ENCODE data around the gene SETD7.

The SETD7 gene

DNA sequence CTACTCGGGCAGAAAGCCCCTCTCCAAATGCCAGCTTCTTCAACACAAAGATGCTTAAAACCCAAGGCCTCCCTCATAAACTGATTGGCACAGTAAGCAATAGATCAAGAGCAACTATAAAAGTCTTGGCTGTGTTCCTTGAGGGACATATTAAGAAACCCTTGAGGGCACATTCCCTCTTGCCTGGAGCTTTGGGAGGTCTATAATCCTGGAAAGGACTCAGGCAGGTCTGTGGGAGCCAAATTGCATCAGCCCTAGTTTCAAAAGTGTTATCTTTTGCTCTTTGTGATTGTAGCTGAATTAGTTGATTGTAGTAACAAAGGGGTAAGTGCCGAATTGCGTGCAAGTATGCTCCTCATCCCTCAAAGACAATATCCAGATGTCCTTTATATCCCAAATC lies 18.6 kb upstream of the SETD7 start:
- H3K79me2 ChIP-seq (ENCODE audit: control insufficient read depth, insufficient read depth, low read length, unreplicated experiment), result no peaks in the 10 kb centered on the region
- H3K4me3 ChIP-seq (ENCODE audit: low read depth, low read length), result no peak overlapping the region
- peaks cover 11% of the 10 kb centered on the region; the same call in 1 of the 2 replicates for H3K27me3 ChIP-seq (ENCODE audit: insufficient read depth, low read length)
- H2AFZ ChIP-seq (ENCODE audit: low read length, unreplicated experiment), result no peak overlapping the region
- no peaks in the 10 kb centered on the region for H3K36me3 ChIP-seq (ENCODE audit: insufficient read depth, low read length)
- H3K4me1 ChIP-seq (ENCODE audit: control insufficient read depth, insufficient read depth, low read length, unreplicated experiment), result no peaks in the 10 kb centered on the region
- no peak overlapping the region for H3K27ac ChIP-seq (ENCODE audit: low read depth, low read length)

DNA sequence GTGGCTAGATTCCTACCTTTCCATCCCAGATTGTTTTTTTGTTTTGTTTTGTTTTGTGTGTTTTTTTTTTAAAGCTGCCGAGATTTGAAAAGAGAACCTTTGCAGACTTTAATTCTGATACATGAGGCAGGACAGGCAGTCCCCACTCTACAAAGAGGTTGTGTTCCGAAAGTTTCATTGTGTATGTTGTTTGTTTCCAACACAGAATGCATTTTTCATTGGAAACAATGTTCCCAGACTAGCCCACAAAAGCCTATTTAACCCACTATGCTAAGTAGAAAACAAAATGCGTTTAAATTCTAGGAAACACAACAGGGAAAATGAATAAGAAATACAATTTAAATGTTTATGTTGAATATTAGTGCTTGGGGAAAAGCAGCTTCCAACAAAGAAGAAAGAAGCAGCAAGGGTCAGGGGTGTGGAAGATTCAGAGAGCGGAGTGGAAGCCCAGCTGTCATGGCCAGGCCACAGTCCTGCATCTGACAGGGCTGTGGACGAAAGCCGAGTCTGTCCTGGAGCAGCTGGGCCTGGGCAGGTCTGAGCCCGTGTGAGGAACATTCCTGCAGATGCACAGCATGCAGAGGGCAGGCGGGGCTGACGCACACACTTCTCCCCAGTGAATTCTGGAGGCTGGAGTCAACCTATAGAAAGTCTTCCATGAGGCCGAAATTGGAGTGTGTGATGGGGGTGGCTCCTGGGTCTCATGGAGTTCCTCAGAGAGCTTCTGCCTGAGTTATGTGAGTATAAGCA lies 12.4 kb upstream of the SETD7 start:
- Histone ChIP-seq H3K36me3 (ENCODE audit: insufficient read depth, low read length) (no peaks in the 10 kb centered on the region), H3K27ac (ENCODE audit: low read depth, low read length) (no peak overlapping the region), H3K27me3 (ENCODE audit: insufficient read depth, low read length) (no peaks in the 10 kb centered on the region; the same call in 1 of the 2 replicates), H3K4me3 (ENCODE audit: low read depth, low read length) (no peak overlapping the region), H3K4me1 (ENCODE audit: control insufficient read depth, insufficient read depth, low read length, unreplicated experiment) (no peaks in the 10 kb centered on the region), H2AFZ (ENCODE audit: low read length, unreplicated experiment) (no peak overlapping the region), H3K79me2 (ENCODE audit: control insufficient read depth, insufficient read depth, low read length, unreplicated experiment) (no peaks in the 10 kb centered on the region)

DNA sequence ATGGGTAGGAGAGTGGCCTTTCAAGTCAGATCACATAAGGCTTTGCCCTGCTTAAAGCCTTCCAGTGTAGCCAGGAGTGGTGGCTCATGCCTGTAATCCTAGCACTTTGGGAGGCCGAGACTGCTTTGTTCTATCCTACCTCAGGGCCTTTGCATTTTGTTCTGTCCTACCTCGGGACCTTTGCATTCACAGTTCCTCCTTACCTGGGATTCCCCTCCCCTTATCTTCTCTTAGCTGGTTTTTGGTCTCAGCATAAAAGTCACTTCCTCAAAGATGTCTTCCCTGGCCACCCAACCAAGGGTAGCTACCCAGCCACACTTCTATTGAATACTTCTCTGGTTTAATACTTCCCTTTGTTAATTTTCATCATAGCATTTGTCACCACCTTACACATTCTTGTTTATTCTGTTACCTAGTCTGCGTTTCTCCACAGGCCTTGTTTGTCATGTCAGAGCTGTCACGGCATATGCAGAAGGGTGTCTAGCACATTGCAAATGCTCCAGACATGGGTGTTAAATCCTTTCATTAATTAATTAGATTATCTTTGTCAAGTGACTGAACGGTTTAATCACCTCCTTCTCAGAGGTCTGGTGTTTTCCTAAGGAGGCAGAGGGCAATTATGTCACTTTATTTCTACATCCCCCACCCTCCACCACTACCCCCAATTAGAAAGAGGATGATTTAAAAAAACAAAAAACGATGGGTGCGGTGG lies 11.3 kb upstream of the SETD7 start:
- Histone ChIP-seq H3K36me3 (ENCODE audit: insufficient read depth, low read length) (no peaks in the 10 kb centered on the region), H3K27ac (ENCODE audit: low read depth, low read length) (no peak overlapping the region), H3K4me3 (ENCODE audit: low read depth, low read length) (no peak overlapping the region), H3K27me3 (ENCODE audit: insufficient read depth, low read length) (no peaks in the 10 kb centered on the region), H3K4me1 (ENCODE audit: control insufficient read depth, insufficient read depth, low read length, unreplicated experiment) (no peaks in the 10 kb centered on the region), H2AFZ (ENCODE audit: low read length, unreplicated experiment) (no peak overlapping the region), H3K79me2 (ENCODE audit: control insufficient read depth, insufficient read depth, low read length, unreplicated experiment) (no peaks in the 10 kb centered on the region)

DNA sequence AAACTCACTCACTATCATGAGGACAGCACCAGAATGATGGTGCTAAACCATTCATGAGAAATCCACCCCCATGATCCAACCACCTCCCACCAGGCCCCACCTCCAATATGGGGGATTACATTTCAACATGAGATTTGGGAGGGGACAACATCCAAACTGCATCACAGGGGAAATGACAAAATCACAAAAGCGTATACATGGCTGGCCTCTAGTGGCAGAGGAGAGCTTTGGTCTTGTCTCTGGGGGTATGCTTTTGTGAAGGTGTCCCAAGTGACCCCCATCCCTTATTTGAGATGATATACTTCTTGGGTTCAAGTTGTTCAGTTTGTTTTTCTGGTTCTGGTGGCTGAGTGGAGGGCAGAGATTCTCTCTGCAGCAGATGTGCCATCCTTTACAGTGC lies 8.5 kb upstream of the SETD7 start:
- Histone ChIP-seq H2AFZ (ENCODE audit: low read length, unreplicated experiment) (no peak overlapping the region), H3K27ac (ENCODE audit: low read depth, low read length) (no peak overlapping the region), H3K4me3 (ENCODE audit: low read depth, low read length) (no peak overlapping the region), H3K36me3 (ENCODE audit: insufficient read depth, low read length) (no peaks in the 10 kb centered on the region), H3K4me1 (ENCODE audit: control insufficient read depth, insufficient read depth, low read length, unreplicated experiment) (no peaks in the 10 kb centered on the region), H3K79me2 (ENCODE audit: control insufficient read depth, insufficient read depth, low read length, unreplicated experiment) (no peaks in the 10 kb centered on the region), H3K27me3 (ENCODE audit: insufficient read depth, low read length) (0 out of 2 replicates have a peak, but pooled peaks cover 3% of the 10 kb centered on the region)

DNA sequence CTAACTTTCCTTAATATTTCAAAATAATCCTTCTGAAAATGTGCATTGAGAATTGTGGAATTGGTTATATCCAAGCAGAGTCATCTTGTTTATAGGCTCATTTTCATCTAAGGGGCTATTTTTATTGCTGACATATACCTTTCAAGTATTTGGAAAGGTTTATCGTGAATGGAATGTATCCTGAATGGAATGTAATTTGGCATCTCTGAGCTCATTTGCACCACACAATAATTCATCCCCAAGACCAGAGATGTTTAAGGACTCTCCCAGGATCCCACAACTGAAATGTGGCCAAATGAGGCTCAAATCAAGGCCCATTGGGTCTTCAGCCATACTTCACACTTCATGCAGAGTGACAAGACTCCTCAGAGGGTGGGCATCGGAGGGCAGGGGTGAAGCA lies 7.5 kb upstream of the SETD7 start:
- Histone ChIP-seq H3K27ac (ENCODE audit: low read depth, low read length) (no peak overlapping the region), H3K4me3 (ENCODE audit: low read depth, low read length) (no peak overlapping the region), H3K27me3 (ENCODE audit: insufficient read depth, low read length) (peaks cover 13% of the 10 kb centered on the region), H2AFZ (ENCODE audit: low read length, unreplicated experiment) (no peak overlapping the region), H3K4me1 (ENCODE audit: control insufficient read depth, insufficient read depth, low read length, unreplicated experiment) (no peaks in the 10 kb centered on the region), H3K79me2 (ENCODE audit: control insufficient read depth, insufficient read depth, low read length, unreplicated experiment) (no peaks in the 10 kb centered on the region), H3K36me3 (ENCODE audit: insufficient read depth, low read length) (no peaks in the 10 kb centered on the region)

DNA sequence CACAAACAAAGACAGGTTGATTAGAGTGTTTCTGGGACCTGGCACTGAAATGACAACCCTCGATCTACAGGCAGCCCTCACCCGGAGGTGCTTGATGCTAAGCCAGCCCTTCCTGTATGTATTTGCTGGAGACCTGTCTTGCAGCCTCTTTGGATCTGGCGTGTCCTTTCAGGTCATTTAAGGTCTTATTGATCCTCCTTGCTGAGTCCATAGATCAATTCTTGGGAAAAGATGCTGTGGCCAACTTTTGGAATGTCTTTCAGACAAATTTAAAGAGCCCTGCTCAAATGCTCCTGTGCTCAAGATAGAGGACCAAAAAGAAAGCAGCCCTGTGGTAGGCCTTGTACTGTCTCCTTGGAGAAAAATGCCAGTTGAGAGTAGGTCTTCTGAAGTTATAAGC lies 6.8 kb upstream of the SETD7 start:
- Histone ChIP-seq H3K27me3 (ENCODE audit: insufficient read depth, low read length) (peaks cover 20% of the 10 kb centered on the region), H2AFZ (ENCODE audit: low read length, unreplicated experiment) (no peak overlapping the region), H3K27ac (ENCODE audit: low read depth, low read length) (no peak overlapping the region), H3K36me3 (ENCODE audit: insufficient read depth, low read length) (no peaks in the 10 kb centered on the region), H3K79me2 (ENCODE audit: control insufficient read depth, insufficient read depth, low read length, unreplicated experiment) (no peaks in the 10 kb centered on the region), H3K4me1 (ENCODE audit: control insufficient read depth, insufficient read depth, low read length, unreplicated experiment) (no peaks in the 10 kb centered on the region), H3K4me3 (ENCODE audit: low read depth, low read length) (no peak overlapping the region)

DNA sequence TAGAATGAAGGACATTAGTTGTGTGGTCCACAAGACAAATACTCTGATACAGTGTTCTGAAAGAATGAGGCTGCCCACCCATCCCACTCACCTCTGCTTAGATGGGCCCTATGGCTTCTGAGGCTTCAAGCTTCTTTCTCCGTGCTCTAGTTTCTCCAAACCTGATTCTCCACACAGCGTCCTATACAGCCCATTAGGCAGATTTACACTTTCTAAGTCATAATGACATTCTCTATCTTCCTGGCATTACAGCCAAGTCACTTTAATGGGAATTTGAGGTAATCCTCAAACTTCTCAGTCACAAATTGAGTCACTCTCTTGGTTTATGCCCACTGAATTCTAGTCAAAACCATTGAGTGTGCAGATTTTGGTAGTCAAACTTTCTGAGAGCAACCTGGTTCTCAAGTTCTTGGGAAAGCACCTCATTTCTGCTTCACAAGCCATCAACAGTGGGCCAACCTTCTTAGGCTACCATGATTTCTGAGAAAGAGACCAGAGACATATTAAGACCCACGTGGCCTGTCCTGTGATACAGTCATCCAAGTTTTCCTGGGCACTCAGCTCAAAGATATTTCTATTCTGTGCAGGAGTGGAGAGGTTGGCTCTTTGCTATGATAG lies 6.2 kb upstream of the SETD7 start:
- Histone ChIP-seq H3K36me3 (ENCODE audit: insufficient read depth, low read length) (no peaks in the 10 kb centered on the region), H3K4me3 (ENCODE audit: low read depth, low read length) (no peak overlapping the region), H2AFZ (ENCODE audit: low read length, unreplicated experiment) (no peak overlapping the region), H3K27me3 (ENCODE audit: insufficient read depth, low read length) (peaks cover 26% of the 10 kb centered on the region), H3K4me1 (ENCODE audit: control insufficient read depth, insufficient read depth, low read length, unreplicated experiment) (peaks cover 5% of the 10 kb centered on the region), H3K79me2 (ENCODE audit: control insufficient read depth, insufficient read depth, low read length, unreplicated experiment) (no peaks in the 10 kb centered on the region), H3K27ac (ENCODE audit: low read depth, low read length) (no peak overlapping the region)

DNA sequence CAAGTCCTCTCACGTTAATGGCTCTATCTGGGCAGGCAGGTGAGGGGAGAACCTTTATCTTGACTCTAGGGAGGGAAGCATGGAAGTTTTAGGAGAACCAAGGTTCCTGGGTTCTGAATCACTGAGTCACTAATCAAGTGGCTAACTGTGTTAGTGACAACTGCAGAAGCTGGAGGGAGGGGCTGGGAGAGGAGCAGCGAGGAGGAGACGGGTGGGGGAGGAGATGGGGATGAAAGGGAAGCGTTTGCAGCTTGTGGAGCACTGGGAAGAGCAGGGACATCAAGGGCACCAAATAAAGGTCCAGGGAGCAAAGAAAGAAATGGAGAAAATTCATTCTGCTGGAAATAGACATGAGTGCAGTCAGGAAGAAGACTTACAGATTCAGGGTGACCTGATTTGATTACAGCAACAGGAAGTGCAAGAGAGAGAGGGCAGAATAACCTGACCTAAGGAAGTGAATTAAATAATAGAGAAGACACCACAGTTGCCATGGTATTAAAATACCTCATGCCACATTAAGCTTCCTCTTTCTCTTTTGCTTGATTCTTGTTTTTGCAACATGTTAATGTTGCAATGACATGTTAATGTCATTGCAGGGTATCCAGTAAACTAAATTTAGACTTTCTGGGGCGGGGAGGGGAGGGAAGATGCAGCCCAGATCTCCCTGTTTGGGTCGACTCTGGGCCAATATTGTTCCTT lies 4.5 kb upstream of the SETD7 start:
- no peaks in the 10 kb centered on the region for H3K79me2 ChIP-seq (ENCODE audit: control insufficient read depth, insufficient read depth, low read length, unreplicated experiment)
- H3K4me3 ChIP-seq (ENCODE audit: low read depth, low read length), result no peak overlapping the region
- no peaks in the 10 kb centered on the region for H3K36me3 ChIP-seq (ENCODE audit: insufficient read depth, low read length)
- no peak overlapping the region for H3K27ac ChIP-seq (ENCODE audit: low read depth, low read length)
- H3K27me3 ChIP-seq (ENCODE audit: insufficient read depth, low read length), result peaks cover 26% of the 10 kb centered on the region
- H3K4me1 ChIP-seq (ENCODE audit: control insufficient read depth, insufficient read depth, low read length, unreplicated experiment), result peaks cover 5% of the 10 kb centered on the region
- H2AFZ ChIP-seq (ENCODE audit: low read length, unreplicated experiment), result no peak overlapping the region

DNA sequence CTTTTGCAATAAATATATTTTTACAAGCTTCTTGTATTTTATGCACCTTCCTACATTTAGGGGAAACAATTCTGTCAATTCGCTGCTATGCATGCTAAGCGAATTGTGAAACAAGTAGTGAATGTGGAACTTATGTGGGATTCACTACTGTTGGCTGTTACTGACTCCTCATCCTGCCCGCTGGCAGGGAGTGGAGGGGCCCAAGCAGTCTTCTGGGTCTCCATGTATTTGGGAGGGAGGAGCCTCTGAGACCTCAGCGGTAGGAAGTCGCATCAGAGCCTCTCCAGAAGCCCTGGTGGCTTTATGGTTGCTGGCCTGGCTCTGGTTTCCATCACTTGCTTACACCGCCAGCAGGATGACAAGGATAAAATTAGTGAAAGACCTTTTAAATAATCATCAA lies 3.7 kb upstream of the SETD7 start:
- Histone ChIP-seq H2AFZ (ENCODE audit: low read length, unreplicated experiment) (no peak overlapping the region), H3K4me1 (ENCODE audit: control insufficient read depth, insufficient read depth, low read length, unreplicated experiment) (peaks cover 5% of the 10 kb centered on the region), H3K27me3 (ENCODE audit: insufficient read depth, low read length) (peaks cover 26% of the 10 kb centered on the region), H3K36me3 (ENCODE audit: insufficient read depth, low read length) (no peaks in the 10 kb centered on the region), H3K27ac (ENCODE audit: low read depth, low read length) (no peak overlapping the region), H3K79me2 (ENCODE audit: control insufficient read depth, insufficient read depth, low read length, unreplicated experiment) (peaks cover 3% of the 10 kb centered on the region), H3K4me3 (ENCODE audit: low read depth, low read length) (no peak overlapping the region)

DNA sequence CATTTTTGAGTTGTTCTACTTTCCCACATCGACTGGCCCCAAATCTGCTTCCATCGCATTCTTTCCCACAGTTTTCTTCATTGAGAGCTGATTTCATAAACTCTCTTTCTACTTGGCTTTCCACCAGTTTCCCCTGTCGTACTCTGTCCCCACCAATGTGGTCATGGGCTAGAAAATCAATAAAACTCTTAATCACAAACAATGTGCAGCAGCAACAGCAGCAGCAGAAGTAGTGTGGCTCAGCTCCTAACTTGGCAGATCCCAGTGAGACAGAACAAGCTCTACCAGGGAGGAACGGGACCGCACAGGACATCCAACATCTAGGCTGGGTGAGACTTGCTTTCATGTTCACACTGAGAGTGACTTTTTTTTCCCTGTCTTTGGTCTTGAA lies 3.1 kb upstream of the SETD7 start:
- Histone ChIP-seq H3K27ac (ENCODE audit: low read depth, low read length) (no peak overlapping the region), H3K36me3 (ENCODE audit: insufficient read depth, low read length) (no peaks in the 10 kb centered on the region), H3K4me1 (ENCODE audit: control insufficient read depth, insufficient read depth, low read length, unreplicated experiment) (peaks cover 10% of the 10 kb centered on the region), H3K79me2 (ENCODE audit: control insufficient read depth, insufficient read depth, low read length, unreplicated experiment) (peaks cover 9% of the 10 kb centered on the region), H3K4me3 (ENCODE audit: low read depth, low read length) (no peak overlapping the region), H2AFZ (ENCODE audit: low read length, unreplicated experiment) (no peak overlapping the region), H3K27me3 (ENCODE audit: insufficient read depth, low read length) (peaks cover 26% of the 10 kb centered on the region)
